CD4-positive, alpha-beta T cell (primary cell): ENCODE data around the gene BCLAF1. TPM values are rescaled to one million over a fixed set of nuclear protein-coding genes. Genes with fewer than 3 reads are reported as not detected.

Experiments used
- ATAC-seq: fragments of 200-7000 bp; cut with Tn5 transposase; one replicate; pipeline ENCODE4 v1.10.0; 2022; ENCODE audit warnings: mild to moderate bottlenecking; ENCODE audit not compliant: poor library complexity
- CTCF ChIA-PET: fragments of 350-600 bp; sonication (Branson Sonifier 250); formaldehyde crosslinking; loops from one replicate; lab custom pipeline; 2021; ENCODE audit warnings: antibody characterized with exemption, inconsistent platforms; lab: Charles Lee
- POLR2A ChIA-PET: fragments of 350-600 bp; sonication (Branson Sonifier 250); formaldehyde crosslinking; loops from one replicate; lab custom pipeline; 2021; ENCODE audit warnings: antibody characterized with exemption, inconsistent platforms; lab: Charles Lee
- DNase-seq, 14 experiments: peaks; one replicate each; pipeline ENCODE4 v3.0.0-alpha.2; 2013 to 2020; ENCODE audit warnings: mixed read lengths in 2 of 14
- H3K27ac ChIP-seq, 2 donors: one replicate each; pipeline versions ENCODE4 v1.5.1 to v1.7.0; 2013; ENCODE audit warnings: low read length in 2 of 2, low read depth in 1 of 2, mild to moderate bottlenecking in 1 of 2
- H3K27me3 ChIP-seq, 2 experiments: 1 replicate in 1 of 2; 2 replicates in 1 of 2; pipeline versions ENCODE4 v1.6.1 to v1.7.0; 2013; ENCODE audit warnings: low read length in 2 of 2, control low read depth in 1 of 2, mild to moderate bottlenecking in 1 of 2, moderate library complexity in 1 of 2; ENCODE audit not compliant: insufficient read depth in 2 of 2, control insufficient read depth in 1 of 2
- H3K36me3 ChIP-seq: one replicate; pipeline ENCODE4 v1.6.1; 2013; ENCODE audit warnings: low read length, control low read depth; ENCODE audit not compliant: insufficient read depth
- H3K4me1 ChIP-seq: one replicate; pipeline ENCODE4 v1.6.1; 2013; ENCODE audit warnings: low read length, control low read depth; ENCODE audit not compliant: insufficient read depth
- H3K4me3 ChIP-seq: one replicate; pipeline ENCODE4 v1.5.1; 2013; ENCODE audit warnings: mild to moderate bottlenecking, low read length, moderate library complexity
- H3K9me3 ChIP-seq, 2 experiments: 1 replicate in 1 of 2; 2 replicates in 1 of 2; pipeline versions ENCODE4 v1.6.1 to v1.7.0; 2013; ENCODE audit warnings: low read length in 2 of 2, mild to moderate bottlenecking in 2 of 2, control low read depth in 1 of 2, moderate library complexity in 1 of 2; ENCODE audit not compliant: control insufficient read depth in 1 of 2, insufficient read depth in 1 of 2
- H3K27ac Mint-ChIP-seq: one replicate; pipeline ENCODE4 v1.8.0; 2020; ENCODE audit warnings: mixed read lengths
- H3K27me3 Mint-ChIP-seq: one replicate; pipeline ENCODE4 v1.8.0; 2021; ENCODE audit warnings: mixed read lengths
- H3K36me3 Mint-ChIP-seq: one replicate; pipeline ENCODE4 v1.8.0; 2021; ENCODE audit warnings: low read depth, mixed read lengths
- H3K4me1 Mint-ChIP-seq: one replicate; pipeline ENCODE4 v1.8.0; 2021; ENCODE audit warnings: low read depth, mixed read lengths
- H3K4me3 Mint-ChIP-seq: one replicate; pipeline ENCODE4 v1.8.0; 2020; ENCODE audit warnings: mild to moderate bottlenecking, mixed read lengths
- H3K9me3 Mint-ChIP-seq: one replicate; pipeline ENCODE4 v1.8.0; 2020; ENCODE audit warnings: mixed read lengths
- intact Hi-C, 2 experiments: fragments of 100-400 bp; cut with DNase I in 1 of 2; cut with micrococcal nuclease in 1 of 2; formaldehyde crosslinking; loops; one replicate each; pipeline versions ENCODE4 v1.15.1 to v1.9.0; 2023 to 2025; cut with DNase I, micrococcal nuclease
- total RNA-seq, 174 experiments: library from RNA in 2 of 174; stranded (reverse) in 2 of 174; gene quantifications; one replicate each; pipeline ENCODE4 v1.2.3 and lab custom pipeline; 2021 to 2026
- TF ChIP-seq, protein P1 (sequence below): fragments of 200-600 bp; IDR thresholded peaks from one replicate; pipeline ENCODE4 v1.8.0; 2022; ENCODE audit warnings: antibody characterized with exemption, mild to moderate bottlenecking

Gene BCLAF1
- total RNA-seq, 2 experiments from 2014 or later, result 484 to 501 TPM

DNA sequence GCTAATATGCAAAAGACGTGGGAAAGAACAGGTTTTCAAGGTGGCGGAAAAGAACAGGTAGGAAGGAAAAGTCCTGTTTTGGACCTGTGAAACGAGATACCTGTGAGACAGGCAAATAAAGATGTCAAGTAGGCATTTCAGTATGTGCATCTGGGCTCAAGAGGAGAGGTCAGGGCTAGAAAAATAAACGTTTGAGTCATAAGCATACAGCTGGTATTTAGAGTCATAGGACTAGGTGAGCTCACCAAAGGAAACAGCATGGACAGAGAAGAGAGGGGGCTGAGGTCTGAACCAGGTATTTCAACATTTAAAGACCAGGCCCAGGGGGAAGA is 54.4 kb downstream of the BCLAF1 start:
- no peak overlapping the region for H3K4me3 Mint-ChIP-seq

DNA sequence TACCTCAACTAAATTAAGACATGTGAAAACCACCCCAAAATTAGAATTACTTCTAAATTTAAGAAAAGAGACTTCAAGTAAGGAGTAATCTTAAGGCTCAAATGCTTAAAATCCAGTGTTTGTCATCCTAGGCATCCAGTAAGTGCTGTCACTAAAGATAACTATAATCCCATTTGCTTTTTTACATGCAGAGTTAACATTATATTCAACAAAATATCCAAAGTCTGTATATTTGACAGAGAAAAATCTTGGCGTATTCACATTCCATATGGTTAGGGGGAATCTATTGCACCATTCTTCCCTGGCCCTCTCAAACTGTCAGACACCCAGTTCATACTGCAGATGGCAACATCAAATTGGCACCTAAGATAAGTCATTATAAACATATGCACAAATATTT is 56.9 kb downstream of the BCLAF1 start:
- no peak for ATAC-seq
- intact Hi-C loops, result no loop called here
- no peak overlapping the region for H3K27ac ChIP-seq
- TF ChIP-seq, protein P1, sequence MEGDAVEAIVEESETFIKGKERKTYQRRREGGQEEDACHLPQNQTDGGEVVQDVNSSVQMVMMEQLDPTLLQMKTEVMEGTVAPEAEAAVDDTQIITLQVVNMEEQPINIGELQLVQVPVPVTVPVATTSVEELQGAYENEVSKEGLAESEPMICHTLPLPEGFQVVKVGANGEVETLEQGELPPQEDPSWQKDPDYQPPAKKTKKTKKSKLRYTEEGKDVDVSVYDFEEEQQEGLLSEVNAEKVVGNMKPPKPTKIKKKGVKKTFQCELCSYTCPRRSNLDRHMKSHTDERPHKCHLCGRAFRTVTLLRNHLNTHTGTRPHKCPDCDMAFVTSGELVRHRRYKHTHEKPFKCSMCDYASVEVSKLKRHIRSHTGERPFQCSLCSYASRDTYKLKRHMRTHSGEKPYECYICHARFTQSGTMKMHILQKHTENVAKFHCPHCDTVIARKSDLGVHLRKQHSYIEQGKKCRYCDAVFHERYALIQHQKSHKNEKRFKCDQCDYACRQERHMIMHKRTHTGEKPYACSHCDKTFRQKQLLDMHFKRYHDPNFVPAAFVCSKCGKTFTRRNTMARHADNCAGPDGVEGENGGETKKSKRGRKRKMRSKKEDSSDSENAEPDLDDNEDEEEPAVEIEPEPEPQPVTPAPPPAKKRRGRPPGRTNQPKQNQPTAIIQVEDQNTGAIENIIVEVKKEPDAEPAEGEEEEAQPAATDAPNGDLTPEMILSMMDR, result no peak
- Mint-ChIP-seq H3K4me1 (peaks cover 14% of the 10 kb centered on the region), H3K36me3 (no peaks in the 10 kb centered on the region), H3K4me3 (no peak overlapping the region), H3K27ac (no peak overlapping the region), H3K27me3 (no peaks in the 10 kb centered on the region), H3K9me3 (no peaks in the 10 kb centered on the region)
- H3K27me3 ChIP-seq, result no peaks in the 10 kb centered on the region
- no peaks in the 10 kb centered on the region for H3K9me3 ChIP-seq
- no peaks in the 10 kb centered on the region for H3K36me3 ChIP-seq
- peaks cover 4% of the 10 kb centered on the region for H3K4me1 ChIP-seq
- H3K4me3 ChIP-seq, result no peak overlapping the region
- DNase-seq, result no peak
- ChIA-PET POLR2A (no interaction called here), CTCF (no interaction called here)

More for the DNA sequence above, 54.4 kb downstream of the BCLAF1 start:
- H3K27ac Mint-ChIP-seq, result no peak overlapping the region
- Histone ChIP-seq H3K4me1 (peaks cover 4% of the 10 kb centered on the region), H3K36me3 (no peaks in the 10 kb centered on the region), H3K27ac (no peak overlapping the region), H3K27me3 (no peaks in the 10 kb centered on the region), H3K4me3 (no peak overlapping the region), H3K9me3 (no peaks in the 10 kb centered on the region)
- TF ChIP-seq, protein P1, result no peak
- no peaks in the 10 kb centered on the region for H3K9me3 Mint-ChIP-seq
- H3K27me3 Mint-ChIP-seq, result no peaks in the 10 kb centered on the region
- no peak for ATAC-seq
- no peak for DNase-seq
- no peaks in the 10 kb centered on the region for H3K36me3 Mint-ChIP-seq
- intact Hi-C loops, result no loop called here
- ChIA-PET POLR2A (interaction anchor here (1.0 kb wide), 1 partner anchor 15 kb away, joined by 4 read pairs; the partner anchor contains the start of gene MTFR2), CTCF (no interaction called here)
- peaks cover 14% of the 10 kb centered on the region for H3K4me1 Mint-ChIP-seq

DNA sequence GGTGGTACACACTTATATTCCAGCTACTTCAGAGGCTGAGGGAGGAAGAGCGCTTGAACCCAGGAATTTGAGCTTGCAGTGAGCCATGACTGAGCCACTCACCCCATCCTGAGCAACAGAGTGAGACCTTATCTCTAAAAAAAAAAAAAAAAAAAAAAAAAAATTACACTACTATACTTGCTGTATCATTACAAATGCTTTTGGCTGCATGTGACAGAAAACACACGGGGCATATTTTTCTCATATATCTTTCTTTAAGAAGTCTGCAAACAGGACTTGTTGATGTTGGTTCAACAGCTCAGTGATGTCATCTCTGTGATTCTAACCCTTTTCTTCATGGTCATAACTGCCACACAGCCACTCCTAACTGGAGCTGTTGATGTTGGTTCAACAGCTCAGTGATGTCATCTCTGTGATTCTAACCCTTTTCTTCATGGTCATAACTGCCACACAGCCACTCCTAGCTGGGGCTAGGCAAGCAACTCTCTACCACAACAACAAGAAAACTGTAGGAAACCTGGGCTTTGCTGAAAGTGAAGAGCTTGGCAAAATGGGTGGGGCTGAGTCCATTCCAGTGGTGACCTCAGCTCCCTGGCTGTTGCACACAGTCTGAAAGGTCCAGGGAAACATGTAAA is 59.3 kb downstream of the BCLAF1 start:
- TF ChIP-seq, protein P1, result no peak
- intact Hi-C loops, result no loop called here
- Mint-ChIP-seq H3K9me3 (no peaks in the 10 kb centered on the region), H3K27me3 (no peaks in the 10 kb centered on the region), H3K36me3 (no peaks in the 10 kb centered on the region), H3K4me3 (no peak overlapping the region), H3K27ac (no peak overlapping the region), H3K4me1 (peaks cover 8% of the 10 kb centered on the region)
- no peaks in the 10 kb centered on the region for H3K36me3 ChIP-seq
- CTCF ChIA-PET, result interaction anchor here (0.7 to 2.0 kb wide), 2 partner anchors 87 to 175 kb away, joined by 3 to 6 read pairs; no protein-coding TSS in a partner anchor
- DNase-seq (no peak), ATAC-seq (peak; percentile 42)
- H3K9me3 ChIP-seq, result no peaks in the 10 kb centered on the region
- no peak overlapping the region for H3K4me3 ChIP-seq
- peaks cover 7% of the 10 kb centered on the region for H3K4me1 ChIP-seq
- POLR2A ChIA-PET, result interaction anchor here (0.6 kb wide), 1 partner anchor 12 kb away, joined by 3 read pairs; no protein-coding TSS in a partner anchor
- H3K27ac ChIP-seq, result no peak overlapping the region
- H3K27me3 ChIP-seq, result no peaks in the 10 kb centered on the region
